GM15510 (cell line): ENCODE results near the gene UFD1.

Experiments used
- POLR2A ChIP-seq: IDR thresholded peaks from 3 replicates; pipeline ENCODE4 v1.6.1; 2011; ENCODE audit warnings: borderline replicate concordance; ENCODE audit not compliant: insufficient read length; ENCODE audit errors: extremely low read depth

Gene UFD1

GRCh38 chr22:19455585-19456370 is 23.2 kb downstream of the UFD1 start:
- TF ChIP-seq POLR2A: no peak

GRCh38 chr22:19455033-19455432 is 24.0 kb downstream of the UFD1 start:
- TF ChIP-seq POLR2A: no peak

GRCh38 chr22:19454156-19454555 is 24.8 kb downstream of the UFD1 start:
- no peak for TF ChIP-seq POLR2A

GRCh38 chr22:19453718-19454117 is 25.3 kb downstream of the UFD1 start:
- TF ChIP-seq POLR2A: no peak

GRCh38 chr22:19451570-19451969 is 27.4 kb downstream of the UFD1 start:
- TF ChIP-seq POLR2A: no peak

GRCh38 chr22:19450363-19451175 is 28.4 kb downstream of the UFD1 start:
- TF ChIP-seq POLR2A: no peak

GRCh38 chr22:19449422-19449767 is 29.6 kb downstream of the UFD1 start:
- no peak for TF ChIP-seq POLR2A

- TF ChIP-seq POLR2A: no peak
Observed at GRCh38 chr22:19448739-19449421, 30.1 kb downstream of the UFD1 start.

GRCh38 chr22:19448076-19448607 is 30.9 kb downstream of the UFD1 start:
- TF ChIP-seq POLR2A: no peak

- peak; percentile 88 for TF ChIP-seq POLR2A
Observed at GRCh38 chr22:19447330-19448075, 31.5 kb downstream of the UFD1 start, which contains the start of gene C22orf39. Gene C22orf39, minus strand, starts transcription at chr22:19447711. Its CDS starts 23 bp downstream, at chr22:19447688.

- no peak for TF ChIP-seq POLR2A
Observed at GRCh38 chr22:19446603-19447329, 32.2 kb downstream of the UFD1 start.

- TF ChIP-seq POLR2A: no peak
Observed at GRCh38 chr22:19443544-19444211, 35.3 kb downstream of the UFD1 start.

- TF ChIP-seq POLR2A: no peak
Observed at GRCh38 chr22:19442166-19442565, 36.8 kb downstream of the UFD1 start.
